K562 (cell line): Measurements from ENCODE around the gene HDAC10. TPM values are rescaled to one million over a fixed set of nuclear protein-coding genes. Genes with fewer than 3 reads are reported as not detected.

Experiments
- ATAC-seq: fragments of 200-7000 bp; cut with Tn5 transposase; 3 replicates; pipeline ENCODE4 v1.9.1; 2020; ENCODE audit warnings: moderate library complexity
- BruUV-seq: library from RNA; stranded (reverse); fragments of 400-500 nt; replicated peaks from 2 replicates; lab custom pipeline; 2021; lab: Mats Ljungman, UMichigan
- CTCF ChIA-PET: fragments of 300-600 bp; formaldehyde crosslinking; extraction: SDS; loops from one replicate; lab custom pipeline; 2021; ENCODE audit warnings: low intra/inter-chr PET ratio; lab: Yijun Ruan, JAX
- POLR2A ChIA-PET: fragments of 300-600, 350-650 bp; sonication (Branson Sonifier 250); formaldehyde crosslinking; extraction: SDS; loops from one replicate; lab custom pipeline; 2021; ENCODE audit warnings: antibody characterized with exemption, inconsistent platforms; lab: Yijun Ruan, JAX
- DNase-seq, 4 experiments: peaks; one replicate each; pipeline versions ENCODE4 v3.0.0 to v3.0.0-alpha.2; 2011 to 2018; ENCODE audit warnings: low spot score in 3 of 4, mixed read lengths in 3 of 4; ENCODE audit errors: extremely low read depth in 1 of 4
- FAIRE-seq: peaks from 2 replicates; lab custom pipeline; 2011; peaks lifted over from hg19 to GRCh38; lab: Jason Lieb, UNC
- H2AFZ ChIP-seq: 2 replicates; pipeline ENCODE4 v1.6.0; 2011; ENCODE audit warnings: low read depth, low read length, control low read depth, inconsistent platforms
- H3K27ac ChIP-seq: fragments of 200-600 bp; 3 replicates; pipeline ENCODE4 v1.8.0; 2011; ENCODE audit warnings: low read depth, mild to moderate bottlenecking, control low read depth, inconsistent platforms, low read length, moderate library complexity, mixed read lengths; ENCODE audit errors: extremely low read depth
- H3K27me3 ChIP-seq, 2 experiments: fragments of 300-600 bp in 1 of 2; 2 replicates in 1 of 2; 3 replicates in 1 of 2; pipeline versions ENCODE4 v1.6.0 to v1.8.0; 2011; ENCODE audit warnings: inconsistent platforms in 2 of 2, low read length in 2 of 2, mild to moderate bottlenecking in 1 of 2, mixed read lengths in 1 of 2, moderate library complexity in 1 of 2; ENCODE audit not compliant: control insufficient read depth in 2 of 2, insufficient read depth in 2 of 2
- H3K36me3 ChIP-seq: fragments of 300-600 bp; 3 replicates; pipeline ENCODE4 v1.8.0; 2011; ENCODE audit warnings: mild to moderate bottlenecking, low read length, inconsistent platforms; ENCODE audit not compliant: control insufficient read depth, insufficient read depth
- H3K4me1 ChIP-seq, 2 experiments: fragments of 200-600 bp in 1 of 2; replicated peaks in 1 of 2; 2 replicates in 1 of 2; 3 replicates in 1 of 2; pipeline versions ENCODE4 v1.5.1 to v1.8.0; 2011; ENCODE audit warnings: inconsistent platforms in 2 of 2, low read length in 2 of 2, mild to moderate bottlenecking in 1 of 2, mixed read lengths in 1 of 2, moderate library complexity in 1 of 2; ENCODE audit not compliant: control insufficient read depth in 2 of 2, insufficient read depth in 2 of 2
- H3K4me2 ChIP-seq: 2 replicates; pipeline ENCODE4 v1.6.1; 2011; ENCODE audit warnings: low read length, control low read depth, inconsistent platforms, mixed read lengths; ENCODE audit not compliant: insufficient read depth
- H3K4me3 ChIP-seq: fragments of 200-600 bp; sonication (generic), shearing (Covaris generic); 2 replicates; pipeline ENCODE4 v1.5.1; 2016; ENCODE audit warnings: control low read depth, inconsistent platforms
- H3K79me2 ChIP-seq: fragments of 200-600 bp; 3 replicates; pipeline ENCODE4 v1.8.0; 2011; ENCODE audit warnings: low read length, inconsistent platforms; ENCODE audit not compliant: control insufficient read depth, insufficient read depth
- H3K9ac ChIP-seq, 2 experiments: 2 replicates each; pipeline versions ENCODE4 v1.6.0 to v1.6.1; 2011; ENCODE audit warnings: low read depth in 2 of 2, low read length in 2 of 2, control low read depth in 1 of 2, inconsistent platforms in 1 of 2, mild to moderate bottlenecking in 1 of 2, mixed read lengths in 1 of 2; ENCODE audit not compliant: insufficient read depth in 1 of 2
- H3K9me1 ChIP-seq: one replicate; pipeline ENCODE4 v1.6.0; 2011; ENCODE audit warnings: inconsistent platforms, mild to moderate bottlenecking, low read length, moderate library complexity; ENCODE audit not compliant: control insufficient read depth, insufficient read depth
- H3K9me3 ChIP-seq: replicated peaks from 2 replicates; pipeline ENCODE4 v1.5.1; 2011; ENCODE audit warnings: low read depth, low read length, inconsistent platforms; ENCODE audit not compliant: control insufficient read depth, insufficient read depth
- H4K20me1 ChIP-seq: replicated peaks from 2 replicates; pipeline ENCODE4 v1.6.1; 2011; ENCODE audit warnings: low read length, inconsistent platforms, mixed read lengths; ENCODE audit not compliant: control insufficient read depth, insufficient read depth
- ATF1 ChIP-seq, 2 experiments: fragments of 450-650 bp in 1 of 2; IDR thresholded peaks; 2 replicates each; pipeline ENCODE4 v1.6.1; 2016; ENCODE audit warnings: missing compliant biosample characterization in 1 of 2, missing genetic modification characterization in 1 of 2
- CBFA2T2 ChIP-seq: fragments of 450-650 bp; conservative IDR thresholded peaks from 2 replicates; pipeline ENCODE4 v1.6.1; 2017; ENCODE audit warnings: mild to moderate bottlenecking
- DACH1 ChIP-seq: fragments of 450-650 bp; IDR thresholded peaks from 2 replicates; pipeline ENCODE4 v1.6.1; 2018; ENCODE audit not compliant: partially characterized antibody
- ERF ChIP-seq: fragments of 450-650 bp; formaldehyde crosslinking; IDR thresholded peaks from 2 replicates; pipeline ENCODE4 v1.4.0; 2020; ENCODE audit warnings: mild to moderate bottlenecking, mixed read lengths
- GABPA ChIP-seq: fragments of 200-800 bp; sonication (Bioruptor generic); conservative IDR thresholded peaks from 2 replicates; pipeline ENCODE4 v1.6.1; 2016; ENCODE audit warnings: low read depth, missing genetic modification characterization, missing compliant biosample characterization
- HNRNPL ChIP-seq: fragments of 200-400 bp; formaldehyde crosslinking; IDR thresholded peaks from 2 replicates; pipeline ENCODE4 v1.6.1; 2017; ENCODE audit warnings: low read depth, mild to moderate bottlenecking, low read length
- KDM1A ChIP-seq, 2 experiments: fragments of 450-650 bp; IDR thresholded peaks; 2 replicates each; pipeline ENCODE4 v1.6.1; 2016; ENCODE audit warnings: mild to moderate bottlenecking in 2 of 2
- POLR2H ChIP-seq: IDR thresholded peaks from 2 replicates; pipeline ENCODE4 v1.6.1; 2016; ENCODE audit warnings: missing genetic modification characterization, low read depth, mild to moderate bottlenecking, control low read depth, missing compliant biosample characterization, moderate library complexity
- RBM15 ChIP-seq: fragments of 200-400 bp; formaldehyde crosslinking; IDR thresholded peaks from 2 replicates; pipeline ENCODE4 v1.6.1; 2018; ENCODE audit warnings: mild to moderate bottlenecking, low read length, moderate library complexity; ENCODE audit not compliant: insufficient read depth
- ZNF143 ChIP-seq: sonication (generic); formaldehyde crosslinking; IDR thresholded peaks from 2 replicates; pipeline ENCODE4 v1.9.0; 2022; ENCODE audit warnings: mild to moderate bottlenecking, missing genetic modification reagents
- WGBS: fragments of 100-300 bp; shearing (Covaris generic); methylation state at CpG from one replicate; pipeline ENCODE4 v1.1.6; 2016; ENCODE audit warnings: low coverage, mixed read lengths; ENCODE audit not compliant: insufficient coverage; ENCODE audit errors: missing lambda C conversion rate; 5-methylcytosine and 5-hydroxymethylcytosine counted together
- in situ Hi-C: fragments of 300-500 bp; cut with MboI; formaldehyde crosslinking; loops from 4 replicates; pipeline ENCODE4 v1.15.0; 2018; ENCODE audit warnings: inconsistent platforms, mixed read lengths
- intact Hi-C: fragments of 100-400 bp; cut with micrococcal nuclease; formaldehyde crosslinking; loops from 2 replicates; pipeline ENCODE4 v1.14.2; 2022
- polyA plus RNA-seq, 8 experiments: library from polyadenylated mRNA; depleted of rRNA in 4 of 8; stranded (reverse) in 5 of 8; unstranded in 3 of 8; fragments of >200 nt; fragmentation: Nextera tagmentation in 2 of 8; fragmentation: Illumina TruSeq in 1 of 8; extraction: Ambion mirVana in 2 of 8; extraction: Trizol in 1 of 8; gene quantifications; 2 replicates each; pipeline versions ENCODE4 v1.2.1 to v1.2.3, GENCODE V29; 2011 to 2014; ENCODE audit warnings: inconsistent platforms in 1 of 8, missing spikeins in 1 of 8
- total RNA-seq, 7 experiments: library from RNA; depleted of rRNA in 6 of 7; stranded (reverse); fragments of >200 nt in 6 of 7; fragmentation: Illumina TruSeq in 2 of 7; extraction: Trizol in 2 of 7; gene quantifications; 2 replicates each; pipeline versions ENCODE4 v1.2.1 to v1.2.3, GENCODE V29; 2011 to 2021; ENCODE audit warnings: low replicate concordance in 1 of 7
- TF ChIP-seq, protein P1 (sequence below): fragments of 450-650 bp; formaldehyde crosslinking; IDR thresholded peaks from 2 replicates; pipeline ENCODE4 v1.4.0; 2020; ENCODE audit warnings: mild to moderate bottlenecking, moderate library complexity
- TF ChIP-seq, protein P2 (sequence below): fragments of 450-650 bp; IDR thresholded peaks from 2 replicates; pipeline ENCODE4 v1.6.1; 2016; ENCODE audit warnings: low read depth, mild to moderate bottlenecking, moderate library complexity
- TF ChIP-seq, protein P3 (sequence below): fragments of 250-450 bp; sonication (Bioruptor Pico); IDR thresholded peaks from 2 replicates; pipeline ENCODE4 v1.6.1; 2021; ENCODE audit warnings: mild to moderate bottlenecking
- TF ChIP-seq, protein P4 (sequence below): fragments of 250-450 bp; sonication (Bioruptor Pico); IDR thresholded peaks from 2 replicates; pipeline ENCODE4 v1.4.0; 2020
- TF ChIP-seq, protein P5 (sequence below): IDR thresholded peaks from 3 replicates; pipeline ENCODE4 v1.6.1; 2011; ENCODE audit warnings: borderline replicate concordance, mild to moderate bottlenecking; ENCODE audit not compliant: insufficient read length, insufficient read depth

HDAC10 gene
- total and polyA plus RNA-seq, 9 of the 15 experiments (the other 6 are each of a cell fraction or from before 2014, with no cell fraction given), result 0.10 to 44.2 (median 6.5) TPM

DNA sequence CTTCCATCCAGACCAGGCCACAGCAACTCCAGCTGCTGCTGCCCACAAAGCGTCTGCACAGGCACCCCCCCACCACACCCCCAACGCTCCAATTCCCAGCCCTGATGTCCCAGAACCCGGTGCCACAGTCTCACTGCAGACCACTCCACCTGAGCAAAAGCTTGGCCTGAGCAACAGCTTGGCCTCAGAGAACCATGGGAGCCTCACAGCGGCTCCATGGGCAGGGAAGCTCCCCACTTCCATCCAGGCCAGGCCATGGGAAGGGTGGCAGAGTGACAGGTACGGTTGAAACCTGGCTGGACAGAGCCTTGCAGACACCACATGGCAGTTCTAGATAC lies 43.2 kb upstream of the HDAC10 start (continued):
- no peak for TF ChIP-seq HNRNPL
- TF ChIP-seq GABPA (tag), result no peak
- TF ChIP-seq, protein P1, sequence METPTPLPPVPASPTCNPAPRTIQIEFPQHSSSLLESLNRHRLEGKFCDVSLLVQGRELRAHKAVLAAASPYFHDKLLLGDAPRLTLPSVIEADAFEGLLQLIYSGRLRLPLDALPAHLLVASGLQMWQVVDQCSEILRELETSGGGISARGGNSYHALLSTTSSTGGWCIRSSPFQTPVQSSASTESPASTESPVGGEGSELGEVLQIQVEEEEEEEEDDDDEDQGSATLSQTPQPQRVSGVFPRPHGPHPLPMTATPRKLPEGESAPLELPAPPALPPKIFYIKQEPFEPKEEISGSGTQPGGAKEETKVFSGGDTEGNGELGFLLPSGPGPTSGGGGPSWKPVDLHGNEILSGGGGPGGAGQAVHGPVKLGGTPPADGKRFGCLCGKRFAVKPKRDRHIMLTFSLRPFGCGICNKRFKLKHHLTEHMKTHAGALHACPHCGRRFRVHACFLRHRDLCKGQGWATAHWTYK (CRISPR knock-in tag), result no peak
- no peak for TF ChIP-seq ZNF143 (CRISPR knock-in tag)
- no peak for TF ChIP-seq RBM15

DNA sequence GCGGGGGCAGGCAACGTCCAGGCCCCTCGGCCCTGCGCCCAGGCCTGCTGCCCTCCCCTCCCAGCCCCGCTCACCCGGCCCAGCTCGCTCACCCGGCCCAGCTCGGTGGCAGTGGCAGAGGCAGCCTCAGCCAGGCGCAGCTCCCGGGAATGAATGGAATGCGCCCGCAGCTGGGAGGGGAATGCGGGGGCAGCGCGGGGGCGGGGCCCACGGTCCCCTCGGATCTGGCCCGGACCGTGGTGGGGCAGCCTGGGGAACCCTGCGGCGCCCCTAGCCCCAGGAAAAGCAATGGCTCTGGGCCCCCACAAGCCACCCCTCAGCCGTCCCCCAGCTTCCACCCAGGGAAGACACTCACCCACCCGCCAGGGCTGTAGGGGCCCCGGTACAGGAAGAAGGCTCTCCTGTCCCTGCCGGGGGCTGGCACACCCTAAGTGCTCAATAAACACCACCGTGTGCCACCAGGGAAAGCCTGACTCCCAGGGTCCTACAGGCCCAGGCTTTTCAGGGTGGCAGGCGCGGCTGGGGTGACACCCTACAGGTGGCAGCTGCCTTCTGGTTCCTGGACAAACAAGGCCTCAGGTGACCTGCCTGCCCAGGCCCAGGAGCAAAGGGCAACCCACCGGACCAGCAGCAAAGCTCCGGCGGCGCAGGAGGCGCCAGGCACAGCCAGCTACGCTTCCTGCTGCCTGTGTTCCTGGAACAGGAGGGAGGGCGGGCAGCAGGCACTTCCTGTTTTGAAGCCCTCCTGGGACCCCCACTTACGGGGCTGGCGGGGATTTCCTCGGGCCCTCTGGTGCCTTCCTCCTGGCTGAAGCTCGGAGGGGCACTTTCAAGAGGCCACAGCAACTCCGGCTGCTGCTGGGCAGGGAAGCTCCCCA lies 42.6 kb upstream of the HDAC10 start:
- Histone ChIP-seq H3K4me1 (peaks cover 0 to 37% of the 10 kb centered on the region in 2 experiments; a peak in 2 of 5 replicates), H2AFZ (no peak overlapping the region), H3K4me2 (no peak overlapping the region), H3K27ac (no peak overlapping the region), H3K27me3 (no peaks in the 10 kb centered on the region), H3K9me3 (no peaks in the 10 kb centered on the region), H3K4me3 (no peak overlapping the region), H3K36me3 (peaks cover 15% of the 10 kb centered on the region; the same call in 2 of the 3 replicates), H3K9me1 (no peaks in the 10 kb centered on the region), H4K20me1 (no peaks in the 10 kb centered on the region), H3K79me2 (peaks cover 21% of the 10 kb centered on the region; the same call in 2 of the 3 replicates), H3K9ac (no peak overlapping the region)
- no peak for DNase-seq
- no TSS peak for BruUV-seq
- WGBS, result 88% methylated on average over 9 of the region's 42 CpGs
- no peak for ATAC-seq
- in situ Hi-C loops, result no loop called here
- POLR2A ChIA-PET, result interaction anchor here (0.6 to 1.8 kb wide), 7 partner anchors 10 to 359 kb away, joined by 3 to 11 read pairs (median 3); no protein-coding TSS in a partner anchor
- intact Hi-C loops, result no loop called here
- CTCF ChIA-PET, result no interaction called here
- FAIRE-seq, result no peak
- no peak for TF ChIP-seq ERF
- TF ChIP-seq, protein P2, sequence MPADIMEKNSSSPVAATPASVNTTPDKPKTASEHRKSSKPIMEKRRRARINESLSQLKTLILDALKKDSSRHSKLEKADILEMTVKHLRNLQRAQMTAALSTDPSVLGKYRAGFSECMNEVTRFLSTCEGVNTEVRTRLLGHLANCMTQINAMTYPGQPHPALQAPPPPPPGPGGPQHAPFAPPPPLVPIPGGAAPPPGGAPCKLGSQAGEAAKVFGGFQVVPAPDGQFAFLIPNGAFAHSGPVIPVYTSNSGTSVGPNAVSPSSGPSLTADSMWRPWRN, result no peak
- no peak for TF ChIP-seq CBFA2T2
- TF ChIP-seq, protein P3, sequence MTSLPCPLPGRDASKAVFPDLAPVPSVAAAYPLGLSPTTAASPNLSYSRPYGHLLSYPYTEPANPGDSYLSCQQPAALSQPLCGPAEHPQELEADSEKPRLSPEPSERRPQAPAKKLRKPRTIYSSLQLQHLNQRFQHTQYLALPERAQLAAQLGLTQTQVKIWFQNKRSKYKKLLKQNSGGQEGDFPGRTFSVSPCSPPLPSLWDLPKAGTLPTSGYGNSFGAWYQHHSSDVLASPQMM, result no peak
- no peak for TF ChIP-seq DACH1
- TF ChIP-seq, protein P4, sequence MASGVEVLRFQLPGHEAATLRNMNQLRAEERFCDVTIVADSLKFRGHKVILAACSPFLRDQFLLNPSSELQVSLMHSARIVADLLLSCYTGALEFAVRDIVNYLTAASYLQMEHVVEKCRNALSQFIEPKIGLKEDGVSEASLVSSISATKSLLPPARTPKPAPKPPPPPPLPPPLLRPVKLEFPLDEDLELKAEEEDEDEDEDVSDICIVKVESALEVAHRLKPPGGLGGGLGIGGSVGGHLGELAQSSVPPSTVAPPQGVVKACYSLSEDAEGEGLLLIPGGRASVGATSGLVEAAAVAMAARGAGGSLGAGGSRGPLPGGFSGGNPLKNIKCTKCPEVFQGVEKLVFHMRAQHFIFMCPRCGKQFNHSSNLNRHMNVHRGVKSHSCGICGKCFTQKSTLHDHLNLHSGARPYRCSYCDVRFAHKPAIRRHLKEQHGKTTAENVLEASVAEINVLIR, result no peak
- TF ChIP-seq, protein P5, sequence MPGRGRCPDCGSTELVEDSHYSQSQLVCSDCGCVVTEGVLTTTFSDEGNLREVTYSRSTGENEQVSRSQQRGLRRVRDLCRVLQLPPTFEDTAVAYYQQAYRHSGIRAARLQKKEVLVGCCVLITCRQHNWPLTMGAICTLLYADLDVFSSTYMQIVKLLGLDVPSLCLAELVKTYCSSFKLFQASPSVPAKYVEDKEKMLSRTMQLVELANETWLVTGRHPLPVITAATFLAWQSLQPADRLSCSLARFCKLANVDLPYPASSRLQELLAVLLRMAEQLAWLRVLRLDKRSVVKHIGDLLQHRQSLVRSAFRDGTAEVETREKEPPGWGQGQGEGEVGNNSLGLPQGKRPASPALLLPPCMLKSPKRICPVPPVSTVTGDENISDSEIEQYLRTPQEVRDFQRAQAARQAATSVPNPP, result no peak
- no peak for TF ChIP-seq ATF1 (CRISPR knock-in tag; IDR thresholded peaks at IDR 0.05)
- no peak for TF ChIP-seq ATF1 (tag; IDR thresholded peaks at IDR 0.05)
- no peak for TF ChIP-seq POLR2H (tag)
- no peak for TF ChIP-seq KDM1A (IDR thresholded peaks at IDR 0.05)
